ENCODE results near the gene SIRT4.
"Not testable (repeated sequence)": the region's sequence is repeated elsewhere in the genome, so short reads cannot be mapped to it uniquely, and the experiment has no call there.

Gene SIRT4

GRCh38 chr12:120278137-120279069, 23.7 kb upstream of the SIRT4 start:
- FAIRE-seq, result no peak

- FAIRE-seq, result no peak
Measured at GRCh38 chr12:120283318-120283717, 18.8 kb upstream of the SIRT4 start.

- no peak for FAIRE-seq
Measured at GRCh38 chr12:120284381-120284780, 17.7 kb upstream of the SIRT4 start.

GRCh38 chr12:120286768-120287490, 15.2 kb upstream of the SIRT4 start:
- no peak for FAIRE-seq

- FAIRE-seq, result no peak
Measured at GRCh38 chr12:120287491-120287890, 14.6 kb upstream of the SIRT4 start.

- FAIRE-seq, result no peak
Measured at GRCh38 chr12:120290609-120291305, 11.4 kb upstream of the SIRT4 start.

GRCh38 chr12:120292411-120292660, 9.8 kb upstream of the SIRT4 start:
- no peak for FAIRE-seq

GRCh38 chr12:120292661-120293531, 9.2 kb upstream of the SIRT4 start, which contains the start of gene RNU4-1:
RNU4-1 (minus strand) TSS chr12:120293237.
- peak; percentile 89 for FAIRE-seq

GRCh38 chr12:120314220-120314619, 12.1 kb downstream of the SIRT4 start:
- no peak for FAIRE-seq

- no peak for FAIRE-seq
Measured at GRCh38 chr12:120316798-120317223, 14.7 kb downstream of the SIRT4 start.

GRCh38 chr12:120317224-120318105, 15.3 kb downstream of the SIRT4 start:
- peak; percentile 98 for FAIRE-seq

- no peak for FAIRE-seq
Measured at GRCh38 chr12:120321382-120322202, 19.5 kb downstream of the SIRT4 start.

GRCh38 chr12:120323772-120324171, 21.7 kb downstream of the SIRT4 start:
- no peak for FAIRE-seq

GRCh38 chr12:120324841-120325417, 22.8 kb downstream of the SIRT4 start:
- FAIRE-seq, result no peak

- no peak for FAIRE-seq
Measured at GRCh38 chr12:120327593-120327992, 25.5 kb downstream of the SIRT4 start, which contains the start of gene PLA2G1B. PLA2G1B (minus strand) TSS chr12:120327779; CDS start chr12:120327753, 26 bp downstream.

- FAIRE-seq, result no peak
Measured at GRCh38 chr12:120328228-120328627, 26.1 kb downstream of the SIRT4 start.

- FAIRE-seq, result no peak
Measured at GRCh38 chr12:120331390-120331789, 29.3 kb downstream of the SIRT4 start.

GRCh38 chr12:120332041-120332440, 29.9 kb downstream of the SIRT4 start:
- no peak for FAIRE-seq

GRCh38 chr12:120332523-120332922, 30.4 kb downstream of the SIRT4 start:
- no peak for FAIRE-seq

GRCh38 chr12:120335447-120335846, 33.3 kb downstream of the SIRT4 start:
- FAIRE-seq, result not testable (repeated sequence)
